ENCODE data around the gene TBC1D9B.

Gene TBC1D9B
- 98.5 to 111 reads per million in 2 donors for total RNA-seq

DNA sequence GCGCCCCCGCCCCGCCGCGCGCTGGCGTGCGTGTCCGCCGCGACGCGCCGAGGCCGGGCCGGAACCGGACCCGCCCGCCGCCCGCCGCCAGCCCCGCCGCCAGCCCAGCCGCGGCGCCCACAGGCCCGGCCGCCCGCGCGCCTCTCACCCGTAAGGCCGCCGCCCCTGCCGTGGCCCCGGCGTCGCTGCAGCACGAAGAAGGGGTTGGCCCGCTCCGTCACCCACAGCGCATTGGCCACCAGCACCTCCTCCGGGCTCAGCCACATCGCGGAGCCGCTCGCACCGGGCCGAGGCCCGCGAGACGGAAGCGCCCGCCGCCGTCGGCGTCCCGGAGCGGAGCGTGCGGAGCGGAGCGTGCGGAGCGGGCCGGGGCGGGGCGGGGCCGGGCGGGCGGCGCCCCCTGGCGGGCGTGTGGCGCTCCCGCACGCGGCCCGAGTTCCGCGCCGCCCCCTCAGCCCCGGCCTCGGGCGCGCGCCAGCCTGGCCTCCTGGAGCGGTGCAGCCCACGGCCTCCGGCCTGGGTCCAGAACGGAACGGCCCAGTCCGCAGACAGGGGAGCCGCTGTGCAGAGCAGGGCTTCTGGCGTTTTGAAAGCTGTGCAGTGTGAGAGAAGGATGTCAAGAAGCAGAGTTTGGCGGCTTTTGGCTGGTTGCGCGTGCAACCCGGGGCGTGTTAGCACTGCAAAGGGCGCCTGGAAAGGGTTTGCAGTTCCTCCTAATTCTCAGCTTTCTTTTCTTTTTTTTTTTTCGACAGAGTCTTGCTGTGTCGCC lies at the start of gene TBC1D9B:
Gene TBC1D9B, minus strand, starts transcription at position 342 of the 769 bp plus-strand sequence. Its CDS starts 76 bp downstream, at position 266.
- peak; percentile 54 to 83 (median 66) for DNase-seq

DNA sequence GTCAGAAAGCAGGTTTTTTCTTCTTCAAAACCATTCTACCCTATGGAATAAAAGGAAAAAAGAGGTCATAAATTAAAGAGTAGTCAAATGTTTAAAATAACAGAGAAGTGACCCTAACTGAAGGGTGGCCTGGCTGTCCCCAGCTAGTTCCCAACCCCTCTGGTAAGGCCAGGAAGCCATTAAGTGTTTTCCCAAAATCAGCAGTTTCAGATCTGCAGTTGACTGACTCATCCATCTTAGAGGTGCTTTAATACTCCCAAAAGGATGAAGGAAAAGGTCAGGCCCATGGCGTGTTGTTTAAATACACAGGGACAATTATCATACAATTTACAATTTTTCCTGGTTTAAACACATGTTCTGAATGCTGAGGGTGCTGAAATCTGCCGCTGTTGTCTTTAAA lies 47.9 kb upstream of the TBC1D9B start:
- no peak for DNase-seq

GRCh38 chr5:179955062-179955461 lies 47.4 kb upstream of the TBC1D9B start:
- no peak for DNase-seq

- DNase-seq: no peak
Measured at GRCh38 chr5:179954434-179954833, 46.7 kb upstream of the TBC1D9B start.

DNA sequence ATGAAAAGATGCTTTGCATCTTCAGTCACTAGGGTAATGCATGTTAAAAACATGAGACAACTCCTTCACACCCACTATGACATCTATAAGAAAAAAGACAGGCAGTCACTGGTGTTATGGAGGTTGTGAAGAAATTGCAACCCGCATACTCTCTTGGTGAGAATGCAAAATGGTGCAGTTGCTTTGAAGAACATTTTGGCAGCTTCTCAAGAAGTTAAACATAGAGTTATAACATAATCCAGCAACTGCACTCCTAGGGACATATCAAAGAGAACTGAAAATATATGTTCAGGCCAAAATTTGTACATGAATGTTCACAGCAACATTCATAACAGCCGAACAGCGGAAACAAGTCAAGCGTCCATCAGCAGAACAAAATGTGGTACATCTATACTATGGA lies 46.3 kb upstream of the TBC1D9B start:
- DNase-seq: no peak

GRCh38 chr5:179936976-179937681 lies 29.4 kb upstream of the TBC1D9B start:
- no peak for DNase-seq

DNA sequence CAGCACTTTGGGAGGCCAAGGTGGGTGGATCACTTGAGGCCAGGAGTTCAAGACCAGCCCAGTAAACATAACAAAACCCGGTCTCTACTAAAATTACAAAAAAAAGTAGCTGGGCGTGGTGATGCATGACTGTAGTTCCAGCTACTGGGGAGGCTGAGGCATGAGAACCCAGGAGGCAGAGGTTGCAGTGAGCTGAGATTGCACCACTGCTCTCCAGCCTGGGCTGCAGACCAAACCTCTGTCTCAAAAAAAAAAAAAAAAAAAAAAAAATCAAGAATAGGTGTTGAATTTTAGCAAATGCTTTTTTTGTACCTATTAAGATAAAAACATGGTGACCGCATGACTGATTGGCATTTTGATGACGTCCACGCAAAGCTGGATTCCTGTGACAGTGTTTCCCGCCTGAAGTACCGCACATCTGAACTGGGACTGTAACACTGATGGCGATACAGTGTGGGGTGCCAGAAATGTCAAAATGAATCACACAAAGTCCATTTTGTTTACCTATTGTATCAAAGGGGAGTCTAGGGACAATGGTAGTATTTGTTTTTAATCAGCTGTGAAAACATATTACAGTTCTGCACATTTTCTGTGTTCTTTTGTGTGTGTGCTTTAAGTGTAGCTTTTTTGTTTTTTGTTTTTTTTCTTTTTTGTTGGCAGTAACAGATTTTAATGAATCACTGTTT lies 23.2 kb upstream of the TBC1D9B start:
- no peak for DNase-seq

- DNase-seq: no peak
Measured at GRCh38 chr5:179927824-179928223, 20.1 kb upstream of the TBC1D9B start.

DNA sequence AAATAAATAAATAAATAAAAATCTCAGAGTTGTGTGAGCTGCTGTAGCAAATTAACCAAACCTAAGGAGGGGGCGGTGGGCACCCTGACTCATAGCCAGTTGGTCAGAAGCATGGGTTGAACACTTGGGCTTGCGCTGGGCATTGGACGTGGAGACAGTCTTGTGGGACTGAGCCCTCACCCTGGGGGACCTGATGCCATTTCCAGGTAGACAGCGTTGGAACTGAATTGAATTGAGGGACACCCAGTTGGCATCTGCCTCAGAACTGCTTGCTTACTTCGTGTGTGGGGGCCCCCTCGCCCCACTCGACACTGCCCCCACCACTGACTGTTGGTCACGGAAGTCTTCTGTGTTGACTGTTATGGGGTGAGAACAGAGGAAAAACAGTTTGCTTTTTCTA lies 19.0 kb upstream of the TBC1D9B start:
- DNase-seq: no peak

GRCh38 chr5:179923436-179923835 lies 15.7 kb upstream of the TBC1D9B start:
- DNase-seq: no peak

DNA sequence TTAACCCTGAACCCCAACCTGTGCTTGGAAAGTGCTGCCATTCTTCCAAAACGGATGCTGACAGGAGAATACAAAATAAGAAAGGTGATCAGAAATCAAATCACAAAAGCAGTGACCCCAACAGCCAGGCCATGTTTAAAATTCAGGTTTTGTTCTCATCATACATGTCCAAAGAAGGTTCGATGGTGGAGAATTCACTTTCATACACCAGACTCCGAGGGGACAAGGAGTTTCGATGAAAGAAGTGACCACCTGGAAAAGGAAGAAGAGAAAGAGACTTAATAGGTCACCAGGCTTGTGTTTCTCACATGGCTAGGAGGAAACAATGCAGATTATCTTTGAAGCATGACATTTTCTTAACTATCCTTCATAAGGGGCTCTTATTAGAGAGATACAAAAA lies 12.5 kb upstream of the TBC1D9B start:
- DNase-seq: no peak

DNA sequence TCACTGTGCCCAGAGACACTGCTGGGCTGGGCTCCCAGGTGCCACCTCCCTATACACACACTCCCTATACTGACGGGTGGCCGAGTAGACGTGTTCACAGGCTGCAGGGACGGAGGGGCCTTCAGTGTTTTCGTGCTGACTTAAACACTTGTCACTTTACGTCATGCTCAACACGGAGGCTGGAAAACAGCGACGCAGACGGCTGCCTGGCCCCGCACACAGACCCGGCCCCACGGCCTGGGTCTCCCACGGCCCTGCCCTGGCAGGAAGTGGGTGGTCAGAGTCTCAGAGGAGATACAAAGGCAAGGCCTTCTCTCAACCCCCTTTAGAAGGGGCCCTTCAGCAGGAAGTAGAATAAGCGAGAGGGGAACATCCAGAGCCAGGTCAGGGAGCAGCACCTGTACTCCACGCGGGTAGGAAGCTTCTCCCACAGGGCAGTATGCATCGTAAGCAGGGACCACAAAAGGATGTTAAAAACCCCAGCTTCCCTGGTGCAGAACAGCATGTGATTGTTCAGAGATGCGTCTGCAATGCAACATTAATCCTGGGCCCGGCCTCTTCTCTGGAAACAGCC lies 11.9 kb upstream of the TBC1D9B start:
- DNase-seq: no peak

GRCh38 chr5:179918742-179919486 lies 11.2 kb upstream of the TBC1D9B start:
- no peak for DNase-seq

GRCh38 chr5:179916523-179916922 lies 8.8 kb upstream of the TBC1D9B start:
- DNase-seq: no peak

GRCh38 chr5:179915406-179915935 lies 7.8 kb upstream of the TBC1D9B start:
- no peak for DNase-seq

GRCh38 chr5:179914032-179914755 lies 6.5 kb upstream of the TBC1D9B start:
- no peak for DNase-seq

- DNase-seq: no peak
Measured at GRCh38 chr5:179913461-179913860, 5.8 kb upstream of the TBC1D9B start.

GRCh38 chr5:179912951-179913350 lies 5.3 kb upstream of the TBC1D9B start:
- no peak for DNase-seq

DNA sequence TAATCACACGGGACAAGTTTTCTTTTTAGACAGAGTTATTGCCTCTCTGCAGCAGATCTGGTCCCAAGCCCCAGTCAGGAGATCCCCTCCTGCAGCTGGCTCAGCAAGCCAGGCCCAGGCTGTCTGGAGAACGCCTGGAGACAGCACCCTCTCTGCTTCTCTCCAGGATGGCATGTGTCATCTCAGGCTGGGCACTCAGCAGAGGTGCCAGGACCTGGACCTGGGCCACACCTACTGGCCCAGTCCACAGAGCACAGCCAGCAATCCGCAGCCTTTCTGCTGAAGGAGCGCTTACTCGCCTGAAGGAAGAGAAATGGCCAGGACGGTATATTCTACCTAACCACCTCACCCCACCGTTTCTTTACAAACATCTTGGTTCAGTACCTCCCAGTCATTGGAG lies 4.7 kb upstream of the TBC1D9B start:
- no peak for DNase-seq

DNA sequence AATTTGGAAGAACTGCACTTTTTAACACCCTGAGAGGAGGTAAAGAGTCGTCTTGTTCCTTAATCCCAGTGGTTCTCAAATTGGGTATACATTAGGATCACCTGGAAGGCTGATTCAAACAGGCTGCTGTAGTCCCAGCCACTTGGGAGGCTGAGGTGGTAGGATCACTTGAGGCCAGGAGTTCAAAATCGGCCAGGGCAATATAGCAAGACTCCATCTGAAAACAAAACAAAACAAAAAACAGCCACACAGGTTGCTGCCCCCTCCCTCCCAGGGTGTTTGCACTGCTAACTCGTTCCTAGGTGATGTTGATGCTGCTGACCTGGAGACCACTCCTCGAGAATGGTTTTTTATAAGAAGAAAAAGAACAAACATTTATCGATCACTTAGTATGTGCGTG lies 1.5 kb upstream of the TBC1D9B start:
- no peak for DNase-seq

GRCh38 chr5:179908528-179908927 lies 831 bp upstream of the TBC1D9B start:
- DNase-seq: no peak
